Fibroblast of peridontal ligament (primary cell): Measurements from ENCODE around the gene MPP1.

ENCODE experiments used
- DNase-seq: peaks from one replicate; pipeline ENCODE4 v3.0.0-alpha.2; 2010; ENCODE audit errors: extremely low read depth

The MPP1 gene

GRCh38 chrX:154731881-154732280 lies 73.4 kb downstream of the MPP1 start:
- no peak for DNase-seq

GRCh38 chrX:154731184-154731583 lies 74.1 kb downstream of the MPP1 start:
- no peak for DNase-seq

- peak; percentile 87 for DNase-seq
These were observed 74.9 kb downstream of the MPP1 start for GRCh38 chrX:154730253-154730891.

GRCh38 chrX:154729439-154729838 lies 75.8 kb downstream of the MPP1 start:
- DNase-seq, result no peak
